PC-3 (cell line): ENCODE results near the gene ISG20L2.

Experiments used
- EZH2 ChIP-seq: fragments of 300-600 bp; sonication (generic); IDR thresholded peaks from one replicate; pipeline ENCODE4 v1.6.1; 2017; ENCODE audit warnings: antibody characterized with exemption, mild to moderate bottlenecking, low read length; ENCODE audit not compliant: unreplicated experiment
- TF ChIP-seq, protein P1 (sequence below): fragments of 300-600 bp; sonication (generic); conservative IDR thresholded peaks from 2 replicates; pipeline ENCODE4 v1.5.1; 2017; ENCODE audit warnings: antibody characterized with exemption, low read depth, mild to moderate bottlenecking, low read length

DNA sequence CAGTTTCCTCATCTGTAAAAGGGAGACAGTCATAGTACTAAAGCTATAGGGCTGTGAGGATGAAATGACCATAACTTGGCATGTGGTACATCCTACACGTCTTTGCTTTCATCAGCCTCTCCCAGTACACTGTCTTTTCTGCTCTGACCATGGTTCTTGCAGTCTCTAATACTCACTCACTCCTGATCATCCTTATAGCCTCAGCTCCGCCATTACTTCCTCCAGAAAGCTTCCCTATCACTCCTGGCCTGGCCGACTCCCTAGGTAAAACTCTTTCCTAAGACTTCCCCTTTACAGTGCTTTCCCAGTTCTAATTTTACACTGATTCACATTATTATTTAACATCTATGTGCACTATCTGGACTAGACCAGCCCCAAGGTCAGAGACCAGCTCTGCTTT, 17.3 kb upstream of the ISG20L2 start:
- TF ChIP-seq EZH2 = no peak
- TF ChIP-seq, protein P1, sequence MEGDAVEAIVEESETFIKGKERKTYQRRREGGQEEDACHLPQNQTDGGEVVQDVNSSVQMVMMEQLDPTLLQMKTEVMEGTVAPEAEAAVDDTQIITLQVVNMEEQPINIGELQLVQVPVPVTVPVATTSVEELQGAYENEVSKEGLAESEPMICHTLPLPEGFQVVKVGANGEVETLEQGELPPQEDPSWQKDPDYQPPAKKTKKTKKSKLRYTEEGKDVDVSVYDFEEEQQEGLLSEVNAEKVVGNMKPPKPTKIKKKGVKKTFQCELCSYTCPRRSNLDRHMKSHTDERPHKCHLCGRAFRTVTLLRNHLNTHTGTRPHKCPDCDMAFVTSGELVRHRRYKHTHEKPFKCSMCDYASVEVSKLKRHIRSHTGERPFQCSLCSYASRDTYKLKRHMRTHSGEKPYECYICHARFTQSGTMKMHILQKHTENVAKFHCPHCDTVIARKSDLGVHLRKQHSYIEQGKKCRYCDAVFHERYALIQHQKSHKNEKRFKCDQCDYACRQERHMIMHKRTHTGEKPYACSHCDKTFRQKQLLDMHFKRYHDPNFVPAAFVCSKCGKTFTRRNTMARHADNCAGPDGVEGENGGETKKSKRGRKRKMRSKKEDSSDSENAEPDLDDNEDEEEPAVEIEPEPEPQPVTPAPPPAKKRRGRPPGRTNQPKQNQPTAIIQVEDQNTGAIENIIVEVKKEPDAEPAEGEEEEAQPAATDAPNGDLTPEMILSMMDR = no peak
